SK-N-SH (cell line): ENCODE data around the gene ZNF444.

Experiments
- CTCF ChIP-seq: fragments of 200-600 bp; sonication (generic); IDR thresholded peaks from 2 replicates; pipeline ENCODE4 v1.6.1; 2017; ENCODE audit warnings: antibody characterized with exemption, mild to moderate bottlenecking, moderate library complexity
- EP300 ChIP-seq, 2 experiments: IDR thresholded peaks; 2 replicates each; pipeline versions ENCODE4 v1.4.0 to v1.6.1; 2012; ENCODE audit warnings: borderline replicate concordance in 1 of 2, low read depth in 1 of 2, low read length in 1 of 2
- EZH2phosphoT487 ChIP-seq: fragments of 200-600 bp; sonication (generic); IDR thresholded peaks from 2 replicates; pipeline ENCODE4 v1.6.1; 2017; ENCODE audit warnings: low read depth, mixed run types, mild to moderate bottlenecking, antibody characterized with exemption, moderate library complexity, borderline replicate concordance
- MAX ChIP-seq: IDR thresholded peaks from 2 replicates; pipeline ENCODE4 v1.4.0; 2012; ENCODE audit warnings: low read depth
- MEF2A ChIP-seq: IDR thresholded peaks from 2 replicates; pipeline ENCODE4 v1.4.0; 2012; ENCODE audit warnings: low read depth, borderline replicate concordance
- NRF1 ChIP-seq: IDR thresholded peaks from 2 replicates; pipeline ENCODE4 v1.6.1; 2012; ENCODE audit warnings: low read depth, mild to moderate bottlenecking, low read length
- POLR2AphosphoS5 ChIP-seq: IDR thresholded peaks from 2 replicates; pipeline ENCODE4 v1.6.1; 2012; ENCODE audit warnings: low read depth, low read length
- RAD21 ChIP-seq: IDR thresholded peaks from 2 replicates; pipeline ENCODE4 v1.6.1; 2012; ENCODE audit warnings: mild to moderate bottlenecking, low read length
- REST ChIP-seq: IDR thresholded peaks from 2 replicates; pipeline ENCODE4 v1.6.1; 2012; ENCODE audit warnings: mild to moderate bottlenecking, low read depth, low read length, moderate library complexity
- RFX5 ChIP-seq: IDR thresholded peaks from 2 replicates; pipeline ENCODE4 v1.6.1; 2012; ENCODE audit warnings: mild to moderate bottlenecking, improper control_type of control experiment, low read length
- SIN3A ChIP-seq: IDR thresholded peaks from 2 replicates; pipeline ENCODE4 v1.6.1; 2012; ENCODE audit warnings: low read depth, mild to moderate bottlenecking, low read length, moderate library complexity, borderline replicate concordance
- SMC3 ChIP-seq: IDR thresholded peaks from 2 replicates; pipeline ENCODE4 v1.6.1; 2012; ENCODE audit warnings: low read depth, low read length, improper control_type of control experiment
- USF2 ChIP-seq: fragments of 150-350 bp; IDR thresholded peaks from 2 replicates; pipeline ENCODE4 v1.6.1; 2017; ENCODE audit warnings: antibody characterized with exemption, low read length, low read depth, borderline replicate concordance
- YY1 ChIP-seq: IDR thresholded peaks from 2 replicates; pipeline ENCODE4 v1.4.0; 2012; ENCODE audit warnings: low read depth, mild to moderate bottlenecking

GRCh38 chr19:56101746-56102535 is 39.1 kb upstream of the ZNF444 start:
- TF ChIP-seq CTCF (no peak), RFX5 (no peak), POLR2AphosphoS5 (no peak), SMC3 (no peak), EZH2phosphoT487 (no peak), YY1 (no peak), MEF2A (no peak), EP300 (IDR thresholded peaks at IDR 0.05; ENCODE audit: borderline replicate concordance in 1 of 2, low read depth in 1 of 2, low read length in 1 of 2) (no peak), RAD21 (no peak), MAX (no peak), SIN3A (no peak), USF2 (no peak), NRF1 (no peak), REST (no peak)
